Esophagus muscularis mucosa (tissue), 4 donors: ENCODE results near the gene FGF13.

ENCODE experiments used
- EP300 ChIP-seq: sonication (generic); formaldehyde crosslinking; IDR thresholded peaks from one replicate; pipeline ENCODE4 v1.6.1; 2017; ENCODE audit warnings: antibody characterized with exemption
- POLR2A ChIP-seq: fragments of 450-650 bp; IDR thresholded peaks from one replicate; pipeline ENCODE4 v1.6.1; 2017; ENCODE audit warnings: antibody characterized with exemption, moderate library complexity, mild to moderate bottlenecking, low read depth
- TF ChIP-seq, protein P1 (sequence below), 3 experiments: fragments of 200-600 bp in 2 of 3; fragments of 450-650 bp in 1 of 3; sonication (generic) in 2 of 3; IDR thresholded peaks; one replicate each; pipeline ENCODE4 v1.5.1; 2017 to 2019; ENCODE audit warnings: antibody characterized with exemption in 3 of 3, mild to moderate bottlenecking in 2 of 3, moderate library complexity in 1 of 3

DNA sequence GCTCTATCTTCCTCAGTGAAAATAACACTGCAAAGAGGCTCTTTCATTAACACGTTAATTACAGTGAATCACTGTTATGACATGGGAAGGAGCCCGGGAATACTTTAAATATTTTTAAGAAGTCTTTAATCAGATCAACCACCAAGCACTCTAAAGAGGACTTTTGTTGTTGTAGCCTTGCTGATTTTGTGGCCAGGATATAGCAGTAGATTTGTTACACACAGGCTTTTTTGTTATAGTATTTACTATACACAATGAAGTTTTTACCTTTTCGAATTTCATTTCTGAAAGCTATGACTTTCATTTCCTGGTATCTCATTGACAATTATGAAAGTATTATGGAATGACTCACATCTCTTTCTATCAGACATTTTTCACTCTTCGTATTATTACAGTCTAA is 20.3 kb downstream of the FGF13 start:
- TF ChIP-seq, protein P1, sequence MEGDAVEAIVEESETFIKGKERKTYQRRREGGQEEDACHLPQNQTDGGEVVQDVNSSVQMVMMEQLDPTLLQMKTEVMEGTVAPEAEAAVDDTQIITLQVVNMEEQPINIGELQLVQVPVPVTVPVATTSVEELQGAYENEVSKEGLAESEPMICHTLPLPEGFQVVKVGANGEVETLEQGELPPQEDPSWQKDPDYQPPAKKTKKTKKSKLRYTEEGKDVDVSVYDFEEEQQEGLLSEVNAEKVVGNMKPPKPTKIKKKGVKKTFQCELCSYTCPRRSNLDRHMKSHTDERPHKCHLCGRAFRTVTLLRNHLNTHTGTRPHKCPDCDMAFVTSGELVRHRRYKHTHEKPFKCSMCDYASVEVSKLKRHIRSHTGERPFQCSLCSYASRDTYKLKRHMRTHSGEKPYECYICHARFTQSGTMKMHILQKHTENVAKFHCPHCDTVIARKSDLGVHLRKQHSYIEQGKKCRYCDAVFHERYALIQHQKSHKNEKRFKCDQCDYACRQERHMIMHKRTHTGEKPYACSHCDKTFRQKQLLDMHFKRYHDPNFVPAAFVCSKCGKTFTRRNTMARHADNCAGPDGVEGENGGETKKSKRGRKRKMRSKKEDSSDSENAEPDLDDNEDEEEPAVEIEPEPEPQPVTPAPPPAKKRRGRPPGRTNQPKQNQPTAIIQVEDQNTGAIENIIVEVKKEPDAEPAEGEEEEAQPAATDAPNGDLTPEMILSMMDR (IDR thresholded peaks at IDR 0.05): no peak
- TF ChIP-seq POLR2A (no peak), EP300 (no peak)
